T-helper 17 cell (primary cell): ENCODE measurements around the gene RAB37. TPM values are rescaled to one million over a fixed set of nuclear protein-coding genes. Genes with fewer than 3 reads are reported as not detected.

ENCODE experiments used
- ATAC-seq: fragments of 150-1000 bp; cut with Tn5 transposase; 2 replicates; pipeline ENCODE4 v1.10.0; 2021; ENCODE audit warnings: mild to moderate bottlenecking, moderate library complexity
- DNase-seq, 3 donors: peaks; one replicate each; pipeline versions ENCODE4 v3.0.0 to v3.0.0-alpha.2; 2020 to 2021
- H3K9me3 ChIP-seq: one replicate; pipeline ENCODE4 v1.7.0; 2013; ENCODE audit warnings: low read length, mild to moderate bottlenecking; ENCODE audit not compliant: control insufficient read depth, poor library complexity, severe bottlenecking
- H3K27ac Mint-ChIP-seq: one replicate; pipeline ENCODE4 v1.8.0; 2022; ENCODE audit warnings: mild to moderate bottlenecking, moderate library complexity, mixed read lengths
- H3K27me3 Mint-ChIP-seq: one replicate; pipeline ENCODE4 v1.8.0; 2022; ENCODE audit warnings: mixed read lengths
- H3K36me3 Mint-ChIP-seq: one replicate; pipeline ENCODE4 v1.8.0; 2022; ENCODE audit warnings: low read depth, mixed read lengths
- H3K4me1 Mint-ChIP-seq: one replicate; pipeline ENCODE4 v1.8.0; 2022; ENCODE audit warnings: mild to moderate bottlenecking, mixed read lengths
- H3K4me3 Mint-ChIP-seq: one replicate; pipeline ENCODE4 v1.8.0; 2022; ENCODE audit warnings: mild to moderate bottlenecking, moderate library complexity, mixed read lengths
- total RNA-seq, 4 donors: library from RNA in 2 of 4; stranded (reverse) in 2 of 4; gene quantifications; one replicate each; pipeline ENCODE4 v1.2.3 and lab custom pipeline; 2022 to 2026

RAB37 gene
- total RNA-seq, 2 donors from 2014 or later, result 41.4 to 83.3 TPM

- H3K9me3 ChIP-seq, result no peaks in the 10 kb centered on the region
- Mint-ChIP-seq H3K27ac (no peak overlapping the region), H3K4me1 (peaks cover 12% of the 10 kb centered on the region), H3K27me3 (peaks cover 22% of the 10 kb centered on the region), H3K4me3 (peak overlapping the region; percentile 43), H3K36me3 (peaks cover 4% of the 10 kb centered on the region)
- no peak for ATAC-seq
- DNase-seq, result no peak
These were observed 24.8 kb upstream of the RAB37 start for GRCh38 chr17:74712301-74712700.

DNA sequence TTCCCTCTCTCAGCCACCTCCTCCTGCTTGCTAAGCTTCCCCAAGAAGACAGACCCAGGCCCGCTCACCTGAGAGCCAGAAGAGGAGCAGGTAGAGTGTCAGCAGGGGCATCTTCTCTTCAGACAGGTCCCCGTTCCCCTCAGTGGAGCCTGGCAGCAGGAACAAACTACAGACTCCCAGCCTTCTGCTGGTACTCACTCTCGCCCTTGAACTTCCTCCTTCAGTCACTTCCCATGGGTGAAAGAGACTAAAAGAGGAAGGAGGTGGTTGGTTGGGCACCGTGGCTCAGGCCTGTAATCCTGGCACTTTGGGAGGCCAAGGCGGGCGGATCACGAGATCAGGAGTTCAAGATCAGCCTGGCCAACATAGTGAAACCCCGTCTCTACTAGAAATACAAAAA is 24.3 kb upstream of the RAB37 start, which contains the start of gene CD300LF:
CD300LF (minus strand) TSS at position 168 of the 400 bp plus-strand sequence; CDS start at position 111, 57 bp downstream.
- H3K4me3 Mint-ChIP-seq, result peak within 1 kb of the TSS; percentile 43
- ATAC-seq (peak; percentile 37), DNase-seq (no peak)
- no peak within 1 kb of the TSS for H3K27ac Mint-ChIP-seq
- H3K36me3 Mint-ChIP-seq, result peaks cover 4% of the 10 kb centered on the region
- H3K9me3 ChIP-seq, result no peaks in the 10 kb centered on the region
- H3K27me3 Mint-ChIP-seq, result peaks cover 22% of the 10 kb centered on the region
- peaks cover 12% of the 10 kb centered on the region for H3K4me1 Mint-ChIP-seq

DNA sequence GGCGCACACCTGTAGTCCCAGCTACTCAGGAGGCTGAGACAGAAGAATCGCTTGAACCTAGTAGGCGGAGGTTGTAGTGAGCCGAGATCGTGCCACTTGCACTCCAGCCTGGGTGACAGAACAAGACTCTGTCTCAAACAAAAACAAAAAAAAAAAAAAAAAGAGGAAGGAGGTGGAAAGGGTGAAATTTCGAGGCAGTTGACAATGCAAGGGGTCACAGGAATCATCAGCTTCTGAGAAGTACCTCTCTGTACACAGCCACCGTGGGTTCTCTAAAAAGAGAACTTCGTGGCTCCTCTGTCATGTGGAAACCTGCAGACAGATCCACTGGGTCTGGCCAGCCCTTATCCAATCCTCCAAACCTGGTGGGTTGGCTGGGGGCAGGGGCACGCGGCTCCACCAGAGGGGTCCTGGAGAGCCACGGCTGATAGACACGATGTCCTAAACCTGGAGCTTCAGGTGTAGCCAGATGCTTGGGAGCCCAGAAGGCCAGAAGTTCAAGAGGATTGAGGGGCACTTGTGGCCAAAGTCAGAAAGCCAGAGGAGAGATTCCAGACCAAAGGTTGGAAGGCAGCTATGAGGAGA is 23.8 kb upstream of the RAB37 start:
- no peak overlapping the region for H3K4me3 Mint-ChIP-seq
- H3K36me3 Mint-ChIP-seq, result peaks cover 4% of the 10 kb centered on the region
- H3K27ac Mint-ChIP-seq, result no peak overlapping the region
- DNase-seq (no peak), ATAC-seq (no peak)
- H3K27me3 Mint-ChIP-seq, result peaks cover 22% of the 10 kb centered on the region
- H3K9me3 ChIP-seq, result no peaks in the 10 kb centered on the region
- H3K4me1 Mint-ChIP-seq, result peaks cover 12% of the 10 kb centered on the region

GRCh38 chr17:74715144-74715543 is 21.9 kb upstream of the RAB37 start:
- no peak overlapping the region for H3K27ac Mint-ChIP-seq
- H3K36me3 Mint-ChIP-seq, result peaks cover 4% of the 10 kb centered on the region
- ATAC-seq (no peak), DNase-seq (no peak)
- H3K27me3 Mint-ChIP-seq, result peaks cover 22% of the 10 kb centered on the region
- no peaks in the 10 kb centered on the region for H3K9me3 ChIP-seq
- peaks cover 12% of the 10 kb centered on the region for H3K4me1 Mint-ChIP-seq
- H3K4me3 Mint-ChIP-seq, result no peak overlapping the region

DNA sequence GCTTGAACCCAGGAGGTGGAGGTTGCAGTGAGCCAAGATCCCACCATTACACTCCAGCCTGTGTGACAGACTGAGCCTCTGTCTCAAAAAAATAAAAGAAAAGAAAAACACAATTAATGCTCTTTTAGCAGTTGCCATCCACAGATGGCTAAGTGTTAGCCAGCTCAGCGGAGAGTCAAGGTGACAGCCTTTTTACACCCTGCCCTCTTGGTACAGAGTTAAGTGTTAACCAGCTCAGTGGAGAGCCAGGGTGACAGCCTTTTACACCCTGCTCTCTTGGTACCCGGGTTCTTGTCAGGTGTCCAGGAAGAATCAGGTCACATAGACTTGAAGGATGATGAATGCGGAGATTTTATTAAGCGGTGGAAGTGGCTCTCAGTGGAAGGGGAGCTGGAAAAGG is 16.6 kb upstream of the RAB37 start:
- no peaks in the 10 kb centered on the region for H3K36me3 Mint-ChIP-seq
- peaks cover 5% of the 10 kb centered on the region for H3K4me1 Mint-ChIP-seq
- peaks cover 4% of the 10 kb centered on the region for H3K27me3 Mint-ChIP-seq
- no peak for DNase-seq
- no peaks in the 10 kb centered on the region for H3K9me3 ChIP-seq
- no peak overlapping the region for H3K27ac Mint-ChIP-seq
- no peak for ATAC-seq
- no peak overlapping the region for H3K4me3 Mint-ChIP-seq

- ATAC-seq, result no peak
- no peak for DNase-seq
- no peak overlapping the region for H3K4me3 Mint-ChIP-seq
- H3K9me3 ChIP-seq, result no peaks in the 10 kb centered on the region
- H3K27ac Mint-ChIP-seq, result no peak overlapping the region
- H3K4me1 Mint-ChIP-seq, result peaks cover 3% of the 10 kb centered on the region
- H3K36me3 Mint-ChIP-seq, result no peaks in the 10 kb centered on the region
- H3K27me3 Mint-ChIP-seq, result peaks cover 4% of the 10 kb centered on the region
These were observed 14.3 kb upstream of the RAB37 start for GRCh38 chr17:74722782-74723181.

GRCh38 chr17:74723891-74724290 is 13.2 kb upstream of the RAB37 start:
- peaks cover 3% of the 10 kb centered on the region for H3K4me1 Mint-ChIP-seq
- H3K27me3 Mint-ChIP-seq, result peaks cover 4% of the 10 kb centered on the region
- ATAC-seq, result no peak
- H3K4me3 Mint-ChIP-seq, result no peak overlapping the region
- H3K27ac Mint-ChIP-seq, result no peak overlapping the region
- H3K9me3 ChIP-seq, result no peaks in the 10 kb centered on the region
- DNase-seq, result no peak
- H3K36me3 Mint-ChIP-seq, result no peaks in the 10 kb centered on the region

GRCh38 chr17:74725111-74725510 is 11.9 kb upstream of the RAB37 start:
- H3K4me3 Mint-ChIP-seq, result no peak overlapping the region
- H3K4me1 Mint-ChIP-seq, result peaks cover 4% of the 10 kb centered on the region
- H3K9me3 ChIP-seq, result no peaks in the 10 kb centered on the region
- DNase-seq, result no peak
- no peaks in the 10 kb centered on the region for H3K36me3 Mint-ChIP-seq
- no peak for ATAC-seq
- H3K27ac Mint-ChIP-seq, result no peak overlapping the region
- H3K27me3 Mint-ChIP-seq, result peaks cover 4% of the 10 kb centered on the region

- H3K27ac Mint-ChIP-seq, result no peak overlapping the region
- no peaks in the 10 kb centered on the region for H3K36me3 Mint-ChIP-seq
- no peaks in the 10 kb centered on the region for H3K27me3 Mint-ChIP-seq
- H3K4me1 Mint-ChIP-seq, result peaks cover 15% of the 10 kb centered on the region
- H3K9me3 ChIP-seq, result no peaks in the 10 kb centered on the region
- ATAC-seq, result no peak
- no peak overlapping the region for H3K4me3 Mint-ChIP-seq
- DNase-seq, result no peak
These were observed 8.9 kb upstream of the RAB37 start for GRCh38 chr17:74728033-74728701.

- Mint-ChIP-seq H3K27ac (no peak overlapping the region), H3K4me3 (no peak overlapping the region), H3K4me1 (peaks cover 15% of the 10 kb centered on the region), H3K27me3 (no peaks in the 10 kb centered on the region), H3K36me3 (no peaks in the 10 kb centered on the region)
- ATAC-seq, result no peak
- no peaks in the 10 kb centered on the region for H3K9me3 ChIP-seq
- DNase-seq, result no peak
These were observed 8.4 kb upstream of the RAB37 start for GRCh38 chr17:74728702-74729075.

- DNase-seq (no peak), ATAC-seq (no peak)
- H3K9me3 ChIP-seq, result no peaks in the 10 kb centered on the region
- H3K27me3 Mint-ChIP-seq, result no peaks in the 10 kb centered on the region
- H3K27ac Mint-ChIP-seq, result no peak overlapping the region
- H3K4me3 Mint-ChIP-seq, result no peak overlapping the region
- no peaks in the 10 kb centered on the region for H3K36me3 Mint-ChIP-seq
- peaks cover 15% of the 10 kb centered on the region for H3K4me1 Mint-ChIP-seq
These were observed 7.7 kb upstream of the RAB37 start for GRCh38 chr17:74729368-74729767.

GRCh38 chr17:74729866-74730265 is 7.2 kb upstream of the RAB37 start:
- H3K4me1 Mint-ChIP-seq, result peaks cover 19% of the 10 kb centered on the region
- H3K36me3 Mint-ChIP-seq, result no peaks in the 10 kb centered on the region

DNA sequence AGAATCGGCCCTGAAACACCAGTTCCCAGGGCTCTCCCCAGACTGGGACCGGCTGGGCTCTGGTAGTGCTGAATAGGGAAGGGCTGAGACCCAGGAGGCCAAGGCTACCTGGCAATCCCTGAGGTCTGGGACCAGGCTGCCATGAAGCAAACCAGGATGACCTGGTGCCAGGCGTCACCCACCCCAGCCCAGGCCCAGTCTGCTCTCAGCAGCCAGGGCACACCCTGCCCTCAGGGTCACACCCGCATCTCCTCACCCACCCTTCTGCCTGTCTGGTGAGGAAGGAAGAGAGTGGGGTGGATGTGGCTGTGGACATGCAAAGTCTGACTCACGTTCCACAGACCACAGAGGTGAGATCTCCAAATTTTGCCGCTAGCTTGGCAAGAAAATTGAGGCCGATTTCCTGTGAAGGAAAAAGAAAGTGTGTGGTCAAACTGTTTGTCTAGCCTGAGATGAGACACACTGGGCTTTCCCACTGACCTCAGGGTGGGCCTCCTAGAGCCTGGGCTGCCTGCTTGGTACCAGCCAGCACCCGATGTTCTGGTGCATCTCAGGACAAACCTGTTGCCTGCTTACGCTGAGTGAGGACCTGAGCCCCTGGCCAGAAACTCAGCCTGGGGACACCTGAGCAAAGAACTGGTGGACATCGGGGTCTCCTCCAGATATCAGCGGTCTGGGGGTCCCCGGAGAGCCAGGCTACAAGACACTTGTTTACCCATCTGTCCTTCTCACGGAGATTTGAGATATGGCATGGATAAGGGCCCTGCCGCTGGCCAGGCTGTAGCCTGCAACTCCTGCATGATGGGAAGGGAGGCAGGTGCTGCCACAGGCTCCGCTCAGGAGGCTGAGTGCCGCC is 6.3 kb upstream of the RAB37 start:
- no peak overlapping the region for H3K27ac Mint-ChIP-seq
- ATAC-seq (peak; percentile 94), DNase-seq (no peak)
- H3K4me1 Mint-ChIP-seq, result peaks cover 21% of the 10 kb centered on the region
- H3K27me3 Mint-ChIP-seq, result no peaks in the 10 kb centered on the region
- H3K4me3 Mint-ChIP-seq, result no peak overlapping the region
- H3K36me3 Mint-ChIP-seq, result no peaks in the 10 kb centered on the region
- H3K9me3 ChIP-seq, result no peaks in the 10 kb centered on the region

More at GRCh38 chr17:74729866-74730265, 7.2 kb upstream of the RAB37 start:
- H3K9me3 ChIP-seq, result no peaks in the 10 kb centered on the region
- H3K27ac Mint-ChIP-seq, result no peak overlapping the region
- no peak overlapping the region for H3K4me3 Mint-ChIP-seq
- H3K27me3 Mint-ChIP-seq, result no peaks in the 10 kb centered on the region
- DNase-seq, result no peak
- ATAC-seq, result no peak
